Measurements from ENCODE around the gene NUPR1. TPM values are rescaled to one million over a fixed set of nuclear protein-coding genes. Genes with fewer than 3 reads are reported as not detected.

Gene NUPR1
- total and polyA plus RNA-seq, 11 donors: 5.7 to 103 (median 28.6) TPM

DNA sequence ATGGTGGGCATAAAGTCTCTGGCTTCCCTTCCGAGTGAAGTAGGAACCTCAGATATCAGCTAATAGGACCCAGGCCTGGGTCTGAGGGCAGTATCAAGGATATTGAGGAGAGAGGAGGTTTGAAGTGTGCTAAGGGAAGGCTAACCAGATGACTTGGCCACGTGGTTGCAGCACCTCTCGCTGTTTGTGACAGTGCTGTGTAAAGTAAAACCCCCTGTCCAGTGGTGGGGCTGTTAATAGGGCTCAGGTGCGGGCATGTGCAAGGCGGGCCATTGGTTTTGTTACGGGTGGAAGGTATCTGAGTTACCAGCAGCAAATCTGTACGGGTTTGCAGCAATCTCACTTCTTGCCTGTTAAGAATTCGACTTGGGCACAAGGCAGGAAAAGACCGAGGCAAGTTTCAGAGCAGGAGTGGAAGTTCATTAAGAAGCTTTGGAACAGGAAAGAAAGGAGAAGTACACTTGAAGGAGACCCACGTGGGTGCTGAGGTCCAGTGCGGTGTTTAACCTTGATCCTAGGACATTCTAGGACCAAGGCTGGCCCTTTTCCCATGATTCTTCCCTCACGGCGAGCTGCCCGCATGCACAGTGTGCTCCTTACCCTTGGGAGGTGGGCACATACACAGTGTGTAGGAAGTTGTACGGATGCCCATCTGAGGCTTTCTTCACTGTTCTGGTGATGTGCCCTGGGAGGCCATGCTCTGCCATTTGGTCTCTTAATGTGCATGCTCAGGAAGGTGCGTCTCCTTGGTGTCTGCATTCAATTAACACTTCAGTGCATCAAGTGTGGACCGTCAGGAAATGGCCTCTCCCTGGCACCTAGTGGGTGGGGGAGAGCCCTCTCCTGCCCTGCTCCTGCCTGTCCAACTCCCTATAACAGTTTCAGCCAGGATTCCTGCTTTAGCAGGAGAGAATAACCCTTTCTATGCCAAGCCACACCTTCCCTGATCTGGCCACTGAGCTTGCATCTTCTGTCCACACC lies 35.3 kb upstream of the NUPR1 start:
- H3K4me3 ChIP-seq: no peak overlapping the region
- no peaks in the 10 kb centered on the region for H3K9me3 ChIP-seq
- ATAC-seq (no peak), DNase-seq (no peak)
- no peak for TF ChIP-seq POLR2A (IDR thresholded peaks at IDR 0.05)
- TF ChIP-seq, protein P1, sequence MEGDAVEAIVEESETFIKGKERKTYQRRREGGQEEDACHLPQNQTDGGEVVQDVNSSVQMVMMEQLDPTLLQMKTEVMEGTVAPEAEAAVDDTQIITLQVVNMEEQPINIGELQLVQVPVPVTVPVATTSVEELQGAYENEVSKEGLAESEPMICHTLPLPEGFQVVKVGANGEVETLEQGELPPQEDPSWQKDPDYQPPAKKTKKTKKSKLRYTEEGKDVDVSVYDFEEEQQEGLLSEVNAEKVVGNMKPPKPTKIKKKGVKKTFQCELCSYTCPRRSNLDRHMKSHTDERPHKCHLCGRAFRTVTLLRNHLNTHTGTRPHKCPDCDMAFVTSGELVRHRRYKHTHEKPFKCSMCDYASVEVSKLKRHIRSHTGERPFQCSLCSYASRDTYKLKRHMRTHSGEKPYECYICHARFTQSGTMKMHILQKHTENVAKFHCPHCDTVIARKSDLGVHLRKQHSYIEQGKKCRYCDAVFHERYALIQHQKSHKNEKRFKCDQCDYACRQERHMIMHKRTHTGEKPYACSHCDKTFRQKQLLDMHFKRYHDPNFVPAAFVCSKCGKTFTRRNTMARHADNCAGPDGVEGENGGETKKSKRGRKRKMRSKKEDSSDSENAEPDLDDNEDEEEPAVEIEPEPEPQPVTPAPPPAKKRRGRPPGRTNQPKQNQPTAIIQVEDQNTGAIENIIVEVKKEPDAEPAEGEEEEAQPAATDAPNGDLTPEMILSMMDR (IDR thresholded peaks at IDR 0.05): no peak
- intact Hi-C loops (cut with DNase I): no loop called here
- H3K27me3 ChIP-seq: no peaks in the 10 kb centered on the region
- H3K4me1 ChIP-seq: peaks cover 0 to 27% (median 19%) of the 10 kb centered on the region in 12 donors
- peak overlapping the region in 2 of 12 donors; percentile 2 to 25 for H3K27ac ChIP-seq
- 75 to 79% (median 77%) methylated on average over 17 of the region's 17 CpGs for WGBS, 4 donors
- no peaks in the 10 kb centered on the region for H3K36me3 ChIP-seq

DNA sequence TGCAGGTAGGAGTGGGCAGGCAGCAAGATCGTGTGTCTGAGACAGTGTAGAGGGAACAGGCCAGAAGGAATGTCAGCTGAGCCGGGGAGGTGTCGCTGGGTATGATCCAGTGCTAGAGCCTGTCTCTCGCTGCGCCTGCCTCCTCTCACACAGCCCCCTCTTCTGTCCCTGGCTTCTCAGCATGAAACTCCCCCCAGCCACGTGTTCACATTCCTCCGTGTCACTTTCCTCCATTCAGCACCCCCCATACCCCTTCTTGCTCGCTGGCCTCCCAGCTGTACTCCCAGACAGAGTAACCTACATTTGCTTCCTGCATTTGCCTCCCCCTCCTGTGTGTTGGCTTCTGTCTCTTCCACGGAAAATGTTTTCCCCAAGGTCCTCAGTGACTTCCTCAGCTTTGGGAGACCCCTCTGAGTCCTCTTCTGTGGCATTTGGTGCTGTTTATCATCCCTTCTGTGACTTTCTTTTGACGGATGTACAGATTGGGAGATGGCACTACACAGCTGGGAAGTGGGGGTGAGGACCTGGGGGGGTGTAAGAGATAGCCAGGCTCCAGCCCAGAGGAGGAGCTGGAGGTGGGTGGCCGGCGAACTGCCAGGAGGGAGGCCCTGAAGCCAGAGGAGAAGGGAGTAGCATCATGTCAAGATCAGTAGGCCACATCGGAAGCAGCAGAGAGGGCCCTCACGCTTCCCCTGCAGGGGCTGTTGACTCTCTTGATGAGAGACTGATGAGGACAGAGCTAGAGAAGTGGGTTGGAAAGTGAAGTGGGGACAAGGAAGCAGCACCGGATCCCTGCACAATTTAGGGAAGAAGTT lies 34.1 kb upstream of the NUPR1 start:
- Histone ChIP-seq H3K27me3 (no peaks in the 10 kb centered on the region), H3K4me1 (peaks cover 0 to 27% (median 19%) of the 10 kb centered on the region in 12 donors), H3K9me3 (no peaks in the 10 kb centered on the region), H3K4me3 (peak overlapping the region in 2 of 12 donors; percentile 5 to 28), H3K36me3 (no peaks in the 10 kb centered on the region), H3K27ac (peak overlapping the region in 9 of 12 donors; percentile 24 to 79 (median 54))
- intact Hi-C loops (cut with DNase I): no loop called here
- peak in 4 of 5 donors; percentile 48 to 72 (median 66) for DNase-seq
- peak; percentile 89 to 97 (median 92) for ATAC-seq
- TF ChIP-seq POLR2A (IDR thresholded peaks at IDR 0.05): no peak
- TF ChIP-seq, protein P1 (IDR thresholded peaks at IDR 0.05): no peak
- WGBS, 4 donors: 33 to 39% (median 35%) methylated on average over 15 of the region's 15 CpGs

DNA sequence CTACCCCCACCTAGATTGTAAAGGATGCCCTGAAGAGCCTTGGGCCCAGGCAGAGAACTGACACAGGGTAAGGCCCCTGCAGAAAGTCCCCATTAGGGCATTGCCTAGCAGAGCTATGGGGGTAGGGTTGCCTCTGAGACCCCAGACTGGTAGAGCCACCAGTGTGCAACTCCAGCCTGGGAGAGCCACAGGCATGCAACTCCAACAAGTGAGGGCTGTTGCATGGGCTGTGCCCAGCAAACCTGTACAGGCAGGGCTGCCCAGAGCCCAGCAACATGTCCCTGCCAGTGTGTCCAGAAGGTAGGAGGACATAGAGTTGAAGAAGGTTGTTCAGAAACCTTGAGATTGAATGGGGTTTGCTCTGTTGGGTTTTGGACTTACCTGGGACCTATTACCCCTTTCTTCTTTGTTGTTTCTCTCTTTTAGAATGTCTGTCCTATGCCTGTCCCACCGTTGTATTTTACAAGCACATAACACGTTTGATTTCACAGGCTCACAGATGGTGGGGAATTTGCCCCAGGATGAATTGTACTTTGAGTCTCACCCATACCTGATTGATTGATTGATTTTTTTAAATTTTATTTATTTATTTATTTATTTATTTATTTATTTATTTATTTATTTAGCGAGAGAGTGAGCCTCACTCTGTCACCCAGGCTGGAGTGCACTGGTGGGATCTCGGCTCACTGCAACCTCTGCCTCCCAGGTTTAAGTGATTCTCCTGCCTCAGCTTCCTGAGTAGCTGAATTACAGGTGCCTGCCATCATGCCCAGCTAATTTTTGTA lies 31.4 kb upstream of the NUPR1 start:
- peaks cover 0 to 13% (median 4%) of the 10 kb centered on the region in 12 donors for H3K9me3 ChIP-seq
- TF ChIP-seq, protein P1 (IDR thresholded peaks at IDR 0.05): no peak
- TF ChIP-seq POLR2A (IDR thresholded peaks at IDR 0.05): no peak
- H3K4me3 ChIP-seq: no peak overlapping the region
- no peak overlapping the region for H3K27ac ChIP-seq
- no peaks in the 10 kb centered on the region for H3K27me3 ChIP-seq
- intact Hi-C loops (cut with DNase I): no loop called here
- peaks cover 0 to 1% (median 0%) of the 10 kb centered on the region in 9 donors for H3K36me3 ChIP-seq
- ATAC-seq: no peak
- H3K4me1 ChIP-seq: peaks cover 0 to 27% (median 19%) of the 10 kb centered on the region in 12 donors
- no peak for DNase-seq
- 96 to 99% (median 98%) methylated on average over 4 of the region's 4 CpGs for WGBS, 4 donors
